Anterior cingulate cortex (tissue), 58 donors: ENCODE results near the gene DUOX1.
"Not testable (repeated sequence)": the region's sequence is repeated elsewhere in the genome, so short reads cannot be mapped to it uniquely, and the experiment has no call there.

Experiments used
- DNase-seq, 58 donors: peaks; one replicate each; lab custom pipeline; 2025; lab: John Stamatoyannopoulos, UW

DUOX1 gene

DNA sequence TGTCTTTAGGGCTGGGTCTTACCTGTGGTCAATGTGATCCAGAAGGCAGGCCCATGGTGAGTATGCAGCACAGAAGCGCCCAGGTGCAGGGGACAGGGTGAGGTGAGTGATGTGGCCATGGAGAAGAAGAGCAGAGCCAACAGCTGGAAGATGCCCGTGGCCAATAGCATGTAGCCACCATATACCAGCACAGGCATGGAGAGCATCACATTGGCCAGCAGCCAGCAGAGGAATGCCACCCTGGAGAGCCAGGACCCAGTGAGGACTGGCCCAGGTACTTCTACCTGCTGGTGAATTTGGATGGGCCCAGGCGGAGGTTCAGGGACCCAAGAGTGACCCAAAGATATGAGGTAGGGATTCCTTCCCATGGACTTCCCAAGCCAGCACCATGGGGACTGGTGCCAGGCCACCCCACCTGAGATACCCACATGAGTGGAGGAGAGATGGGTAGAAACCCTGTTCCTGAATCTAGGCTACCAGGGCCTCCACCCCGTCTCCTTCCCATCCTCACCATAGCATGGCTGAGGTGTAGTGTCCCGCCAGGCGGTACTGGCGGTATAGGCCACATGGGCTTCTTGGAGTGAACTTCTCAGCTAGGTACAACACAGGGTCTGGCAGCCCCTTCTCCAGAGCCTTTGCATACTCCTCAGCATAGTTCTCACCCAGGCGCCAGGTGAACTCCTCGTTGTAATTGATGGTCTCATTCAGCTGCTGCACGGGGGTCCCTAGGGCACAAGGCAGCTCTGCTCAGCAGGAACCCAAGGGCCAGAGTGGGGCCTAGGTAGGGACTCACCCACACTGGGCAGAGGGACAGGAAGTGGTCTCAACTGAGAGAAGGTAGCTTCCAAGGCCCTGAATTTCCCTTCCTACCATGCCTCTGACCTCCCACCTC, 9.5 kb upstream of the DUOX1 start:
- DNase-seq = no peak

GRCh38 chr15:45121020-45121419, 8.8 kb upstream of the DUOX1 start:
- DNase-seq = no peak

DNA sequence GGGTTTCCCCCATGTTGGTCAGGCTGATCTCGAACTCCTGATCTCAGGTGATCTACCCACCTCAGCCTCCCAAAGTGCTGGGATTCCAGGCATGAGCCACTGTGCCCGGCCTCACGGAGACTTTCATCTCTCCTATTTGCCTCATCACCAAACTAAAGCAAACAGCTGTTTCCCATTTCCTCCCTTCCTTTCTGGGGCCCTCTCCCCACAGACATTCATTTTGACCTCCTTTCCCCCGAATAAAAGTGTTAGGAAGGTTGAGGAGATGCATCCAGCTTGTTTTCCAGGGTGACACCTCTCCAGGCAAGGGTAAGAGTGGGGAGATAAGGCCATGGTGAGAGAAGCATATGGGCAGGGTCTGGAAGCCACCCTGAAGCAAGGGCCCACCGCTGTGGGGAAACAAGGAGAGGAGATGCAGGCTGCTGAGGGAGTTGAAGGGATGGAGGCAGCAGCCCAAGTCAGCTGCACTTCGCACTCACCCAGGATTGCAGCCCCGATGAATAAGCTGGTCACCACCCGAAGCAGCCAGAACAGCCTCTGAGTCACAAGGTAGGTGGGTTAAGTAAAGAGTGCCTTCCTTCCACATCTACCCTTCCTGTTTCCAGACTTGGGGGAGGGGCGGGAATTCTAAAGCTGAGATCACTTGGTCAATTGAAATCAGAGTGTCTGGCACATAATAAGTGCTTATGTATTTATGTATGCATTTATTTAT, 7.9 kb upstream of the DUOX1 start:
- DNase-seq = no peak

GRCh38 chr15:45122719-45123118, 7.1 kb upstream of the DUOX1 start:
- DNase-seq = no peak

DNA sequence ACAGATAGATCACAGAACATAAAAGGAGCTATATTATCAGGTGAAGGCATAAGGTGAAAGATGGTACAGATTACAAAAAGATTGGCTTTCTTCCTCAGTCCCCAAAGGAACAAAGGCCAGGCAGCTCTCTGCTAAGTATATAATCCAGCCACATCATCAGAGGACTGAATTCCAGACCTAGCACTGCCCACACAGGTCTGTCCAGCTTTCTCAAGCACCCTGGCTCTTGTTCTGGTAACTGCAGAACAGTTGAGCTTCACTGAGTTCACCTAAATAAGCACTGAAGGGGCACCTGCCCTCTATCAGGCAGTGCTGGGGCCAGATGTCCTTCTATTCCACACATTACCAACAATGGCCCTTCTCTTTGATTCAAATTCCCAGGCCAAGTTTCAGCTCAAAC, 6.4 kb upstream of the DUOX1 start:
- DNase-seq = no peak

GRCh38 chr15:45126535-45127158, 3.1 kb upstream of the DUOX1 start:
- DNase-seq = no peak

DNA sequence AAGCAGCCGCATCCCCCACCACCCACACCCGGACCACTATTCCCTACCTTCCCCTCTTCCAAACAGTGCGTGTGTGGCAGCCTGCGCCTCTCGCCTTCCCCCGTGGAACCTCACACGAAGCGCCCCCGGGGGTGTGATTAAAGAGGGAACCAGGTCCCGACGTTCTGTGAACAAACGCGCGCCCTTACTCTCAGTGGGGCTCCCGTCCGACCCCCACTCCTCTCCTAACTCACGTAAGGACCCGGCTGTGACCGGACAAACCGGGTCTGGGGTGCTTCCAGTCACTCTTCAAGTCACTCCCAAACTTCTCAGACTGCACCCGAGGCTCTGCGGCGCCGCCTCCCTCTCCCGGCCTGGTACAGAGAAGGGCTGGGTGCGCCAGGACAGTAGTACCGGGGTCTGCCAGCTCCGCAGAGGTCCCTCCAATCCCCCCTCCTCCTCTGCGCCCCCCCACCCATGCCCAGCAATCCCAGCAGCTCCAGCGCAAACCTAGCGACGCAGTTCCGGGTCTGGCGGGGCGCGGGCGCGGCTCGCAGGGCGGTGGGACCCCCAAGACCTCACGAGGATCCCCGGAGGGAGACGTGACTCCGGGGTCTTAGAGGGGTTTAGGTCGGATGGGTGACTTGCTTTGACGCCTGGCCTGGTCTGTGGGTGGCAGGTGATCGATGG, 689 bp upstream of the DUOX1 start:
- DNase-seq = no peak

- no peak for DNase-seq
Measured at GRCh38 chr15:45130291-45131000, 652 bp downstream of the DUOX1 start.

GRCh38 chr15:45131510-45131909, 1.7 kb downstream of the DUOX1 start:
- no peak for DNase-seq

DNA sequence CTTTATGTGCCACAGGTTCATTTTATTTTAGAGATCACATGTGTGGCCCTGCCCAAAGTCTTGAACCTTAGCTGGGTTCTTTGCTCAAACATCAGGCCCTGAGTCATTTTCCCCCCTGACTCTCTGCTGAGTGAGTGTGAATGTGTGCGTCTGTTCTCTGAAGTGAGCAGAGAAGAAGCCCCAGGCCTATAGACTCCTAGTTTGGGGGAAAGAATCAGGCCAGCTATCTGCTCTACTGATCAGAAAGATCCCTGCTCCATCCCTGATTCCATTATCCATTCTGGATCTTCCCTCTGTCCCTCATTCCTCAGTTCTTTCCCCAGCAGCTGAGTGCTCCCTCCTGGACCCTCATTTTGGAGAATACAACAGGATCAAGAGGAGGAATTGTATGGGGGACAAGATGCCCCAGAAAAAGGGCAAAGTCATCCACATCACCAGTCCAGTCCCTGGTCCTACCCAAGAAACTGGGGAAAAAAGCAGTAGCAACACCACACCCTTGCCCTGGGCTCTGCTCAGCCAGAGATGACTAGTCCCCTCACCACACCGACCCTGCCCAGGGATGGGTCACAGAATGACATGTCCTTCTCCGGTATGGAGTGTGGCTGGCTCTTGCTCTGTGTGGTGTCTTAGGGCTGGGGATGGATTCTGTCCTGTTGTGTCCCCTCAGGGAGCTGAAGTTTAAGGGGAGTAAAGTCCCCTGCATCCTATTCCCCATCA, 3.2 kb downstream of the DUOX1 start:
- no peak for DNase-seq

DNA sequence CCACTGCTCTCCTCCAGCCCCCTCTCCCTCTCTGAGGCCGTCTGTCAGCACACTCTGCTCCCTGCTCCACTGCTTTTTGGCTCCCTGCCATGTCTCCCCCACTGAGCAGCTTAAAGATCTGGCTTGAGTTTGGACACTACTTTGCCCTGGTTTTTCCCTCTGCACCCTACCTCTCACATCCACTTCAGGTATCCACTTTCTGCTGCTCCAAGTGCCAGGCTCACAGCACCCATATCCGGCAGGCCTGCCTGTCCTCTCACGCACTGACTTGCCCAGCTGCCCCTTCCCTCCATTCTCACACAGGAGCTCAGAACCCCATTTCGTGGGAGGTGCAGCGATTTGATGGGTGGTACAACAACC, 3.7 kb downstream of the DUOX1 start:
- no peak for DNase-seq

GRCh38 chr15:45134046-45134445, 4.3 kb downstream of the DUOX1 start:
- DNase-seq = no peak

DNA sequence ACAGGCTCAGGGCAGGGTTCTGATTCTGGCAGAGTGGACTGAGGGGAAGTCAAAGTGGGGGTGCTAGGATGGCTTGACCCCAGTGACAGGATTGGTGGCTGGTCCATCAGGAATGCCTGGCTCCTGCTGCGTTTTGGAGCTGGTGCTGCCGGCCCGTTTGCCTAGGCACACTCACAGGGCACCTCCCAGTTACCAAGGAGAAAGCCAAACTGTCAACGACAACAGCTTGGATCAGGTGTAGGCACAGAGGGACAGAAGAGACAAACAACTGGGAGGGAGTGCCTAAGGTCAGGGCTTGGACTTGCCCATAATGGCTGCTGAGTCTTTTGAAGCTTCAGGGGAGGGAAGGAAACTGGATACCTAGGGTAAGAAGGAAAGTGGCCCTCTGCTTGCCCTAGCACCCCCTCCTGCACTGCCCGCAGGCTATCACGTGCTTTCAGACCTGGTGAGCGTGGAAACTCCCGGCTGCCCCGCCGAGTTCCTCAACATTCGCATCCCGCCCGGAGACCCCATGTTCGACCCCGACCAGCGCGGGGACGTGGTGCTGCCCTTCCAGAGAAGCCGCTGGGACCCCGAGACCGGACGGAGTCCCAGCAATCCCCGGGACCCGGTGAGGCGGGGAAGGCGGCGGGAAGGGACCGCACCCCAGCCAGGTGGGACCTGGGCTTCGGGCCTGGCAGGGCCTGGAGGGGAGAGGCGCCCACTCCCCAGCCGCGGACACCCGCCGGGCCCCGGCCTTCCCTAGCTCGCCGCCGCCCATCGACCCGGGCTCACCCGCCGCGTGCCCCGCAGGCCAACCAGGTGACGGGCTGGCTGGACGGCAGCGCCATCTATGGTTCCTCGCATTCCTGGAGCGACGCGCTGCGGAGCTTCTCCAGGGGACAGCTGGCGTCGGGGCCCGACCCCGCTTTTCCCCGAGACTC, 5.1 kb downstream of the DUOX1 start:
- DNase-seq = peak in 1 of 58 donors; percentile 2

- DNase-seq = not testable (repeated sequence)
Measured at GRCh38 chr15:45135705-45136377, 6.0 kb downstream of the DUOX1 start.

DNA sequence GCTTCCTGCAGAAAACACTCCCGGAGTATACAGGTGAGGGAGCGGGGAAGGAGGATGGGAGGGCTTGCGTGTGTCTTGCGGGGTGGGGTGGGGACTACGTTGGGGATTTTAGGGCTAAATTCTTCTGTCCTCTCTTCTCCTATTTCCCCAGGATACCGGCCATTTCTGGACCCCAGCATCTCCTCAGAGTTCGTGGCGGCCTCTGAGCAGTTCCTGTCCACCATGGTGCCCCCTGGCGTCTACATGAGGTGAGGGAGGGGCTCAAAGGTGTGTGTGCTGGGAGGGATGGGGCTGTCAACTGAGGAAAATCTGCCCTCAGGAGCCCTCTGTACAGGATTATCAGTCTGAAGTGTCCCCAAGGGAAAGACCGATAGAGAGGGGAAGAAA, 6.6 kb downstream of the DUOX1 start:
- no peak for DNase-seq

GRCh38 chr15:45137703-45138102, 7.9 kb downstream of the DUOX1 start:
- DNase-seq = no peak

GRCh38 chr15:45138814-45139765, 9.3 kb downstream of the DUOX1 start:
- DNase-seq = no peak
